Neural progenitor cell (in vitro differentiated cells): ENCODE results near the gene LHFPL5. TPM values are rescaled to one million over a fixed set of nuclear protein-coding genes. Genes with fewer than 3 reads are reported as not detected.
A peak's percentile ranks its signal among the peaks of the same experiment; 100 is the strongest.

Experiments
- DNase-seq: peaks from one replicate; pipeline ENCODE4 v3.0.0-alpha.2; 2016; ENCODE audit warnings: low spot score
- H2AFZ ChIP-seq: fragments of 200-600 bp; sonication (generic); replicated peaks from 2 replicates; pipeline ENCODE4 v1.6.1; 2016; ENCODE audit warnings: antibody characterized with exemption
- H3F3A ChIP-seq: fragments of 200-600 bp; sonication (generic); 2 replicates; pipeline ENCODE4 v1.6.1; 2016; ENCODE audit warnings: antibody characterized with exemption, low read depth
- H3K27ac ChIP-seq: fragments of 200-600 bp; sonication (generic); 2 replicates; pipeline ENCODE4 v1.5.1; 2016; ENCODE audit warnings: mild to moderate bottlenecking
- H3K27me3 ChIP-seq: fragments of 200-600 bp; sonication (generic); 2 replicates; pipeline ENCODE4 v1.6.1; 2016; ENCODE audit warnings: mild to moderate bottlenecking, moderate library complexity
- H3K36me3 ChIP-seq: fragments of 200-600 bp; sonication (generic); 2 replicates; pipeline ENCODE4 v1.5.1; 2016
- H3K4me1 ChIP-seq: fragments of 200-600 bp; sonication (generic); 2 replicates; pipeline ENCODE4 v1.6.1; 2016; ENCODE audit warnings: mixed run types
- H3K4me2 ChIP-seq: fragments of 200-600 bp; sonication (generic); 2 replicates; pipeline ENCODE4 v1.6.1; 2016
- H3K4me3 ChIP-seq: fragments of 200-600 bp; sonication (generic); 2 replicates; pipeline ENCODE4 v1.5.1; 2016
- H3K79me2 ChIP-seq: fragments of 200-600 bp; sonication (generic); 2 replicates; pipeline ENCODE4 v1.6.1; 2016; ENCODE audit warnings: low read depth
- H3K9ac ChIP-seq: fragments of 200-600 bp; sonication (generic); 2 replicates; pipeline ENCODE4 v1.6.1; 2016
- H3K9me3 ChIP-seq: fragments of 200-600 bp; sonication (generic); 2 replicates; pipeline ENCODE4 v1.5.1; 2016; ENCODE audit warnings: low read depth
- H4K20me1 ChIP-seq: fragments of 200-600 bp; sonication (generic); 2 replicates; pipeline ENCODE4 v1.6.1; 2016; ENCODE audit warnings: low read depth
- H3K27ac Mint-ChIP-seq: 3 replicates; pipeline ENCODE4 v1.8.0; 2021; ENCODE audit warnings: mixed read lengths
- H3K27me3 Mint-ChIP-seq: 2 replicates; pipeline ENCODE4 v1.8.0; 2022; ENCODE audit warnings: low read depth, mild to moderate bottlenecking, inconsistent platforms, moderate library complexity, mixed read lengths; ENCODE audit not compliant: insufficient read depth
- H3K36me3 Mint-ChIP-seq: 3 replicates; pipeline ENCODE4 v1.8.0; 2021; ENCODE audit warnings: mixed read lengths
- H3K4me1 Mint-ChIP-seq: 3 replicates; pipeline ENCODE4 v1.8.0; 2021; ENCODE audit warnings: mixed read lengths
- H3K4me3 Mint-ChIP-seq: 3 replicates; pipeline ENCODE4 v1.8.0; 2021; ENCODE audit warnings: mild to moderate bottlenecking, moderate library complexity, mixed read lengths
- H3K9me3 Mint-ChIP-seq: 3 replicates; pipeline ENCODE4 v1.8.0; 2020; ENCODE audit warnings: mixed read lengths
- CTCF ChIP-seq: fragments of 200-600 bp; sonication (generic); IDR thresholded peaks from 2 replicates; pipeline ENCODE4 v1.5.1; 2017; ENCODE audit warnings: antibody characterized with exemption, mild to moderate bottlenecking
- EZH2 ChIP-seq: fragments of 200-600 bp; sonication (generic); IDR thresholded peaks from 2 replicates; pipeline ENCODE4 v1.6.1; 2017; ENCODE audit warnings: antibody characterized with exemption, mild to moderate bottlenecking, moderate library complexity
- EZH2phosphoT487 ChIP-seq: fragments of 200-600 bp; sonication (generic); IDR thresholded peaks from 2 replicates; pipeline ENCODE4 v1.6.1; 2017; ENCODE audit warnings: antibody characterized with exemption
- total RNA-seq: library from RNA; depleted of rRNA; stranded (reverse); fragments of >200 nt; gene quantifications from 2 replicates; pipeline ENCODE4 v1.2.3, GENCODE V29; 2015; ENCODE audit warnings: low replicate concordance

LHFPL5 gene
- total RNA-seq, 1 donor from 2014 or later = not detected

GRCh38 chr6:35774116-35774794 is 30.9 kb upstream of the LHFPL5 start:
- H3K27ac ChIP-seq = no peak overlapping the region
- Mint-ChIP-seq H3K4me1 (peaks cover 7% of the 10 kb centered on the region), H3K27me3 (peaks cover 17% of the 10 kb centered on the region), H3K9me3 (no peaks in the 10 kb centered on the region), H3K27ac (no peak overlapping the region), H3K4me3 (no peak overlapping the region), H3K36me3 (no peaks in the 10 kb centered on the region)
- H4K20me1 ChIP-seq = no peaks in the 10 kb centered on the region
- H3K79me2 ChIP-seq = no peaks in the 10 kb centered on the region
- H3K36me3 ChIP-seq = no peaks in the 10 kb centered on the region
- H3K9me3 ChIP-seq = no peaks in the 10 kb centered on the region
- DNase-seq = no peak
- H3K4me3 ChIP-seq = no peak overlapping the region
- TF ChIP-seq CTCF (no peak), EZH2 (no peak), EZH2phosphoT487 (no peak)
- H3F3A ChIP-seq = peaks cover 12% of the 10 kb centered on the region
- no peak overlapping the region for H3K9ac ChIP-seq
- no peak overlapping the region for H2AFZ ChIP-seq
- no peak overlapping the region for H3K4me2 ChIP-seq
- peaks cover 18% of the 10 kb centered on the region for H3K27me3 ChIP-seq
- no peaks in the 10 kb centered on the region for H3K4me1 ChIP-seq

- H3K79me2 ChIP-seq = no peaks in the 10 kb centered on the region
- no peak overlapping the region for H3K27ac ChIP-seq
- Mint-ChIP-seq H3K36me3 (no peaks in the 10 kb centered on the region), H3K4me1 (peaks cover 7% of the 10 kb centered on the region), H3K27ac (no peak overlapping the region), H3K9me3 (no peaks in the 10 kb centered on the region), H3K4me3 (no peak overlapping the region), H3K27me3 (peaks cover 18% of the 10 kb centered on the region)
- no peaks in the 10 kb centered on the region for H3K9me3 ChIP-seq
- H3K9ac ChIP-seq = no peak overlapping the region
- DNase-seq = no peak
- no peak overlapping the region for H2AFZ ChIP-seq
- TF ChIP-seq CTCF (no peak), EZH2phosphoT487 (no peak), EZH2 (no peak)
- H3F3A ChIP-seq = peaks cover 12% of the 10 kb centered on the region
- H3K4me1 ChIP-seq = no peaks in the 10 kb centered on the region
- peaks cover 18% of the 10 kb centered on the region for H3K27me3 ChIP-seq
- no peaks in the 10 kb centered on the region for H3K36me3 ChIP-seq
- no peak overlapping the region for H3K4me2 ChIP-seq
- no peaks in the 10 kb centered on the region for H4K20me1 ChIP-seq
- no peak overlapping the region for H3K4me3 ChIP-seq
Observed at GRCh38 chr6:35775031-35775430, 30.1 kb upstream of the LHFPL5 start.

GRCh38 chr6:35776364-35777215 is 28.6 kb upstream of the LHFPL5 start, which contains the start of gene CLPSL2:
TSS of gene CLPSL2 (plus strand) at chr6:35776598. CDS start at chr6:35776619, 21 bp downstream.
- no peaks in the 10 kb centered on the region for H3K36me3 Mint-ChIP-seq
- H3K27ac Mint-ChIP-seq = no peak within 1 kb of the TSS
- Histone ChIP-seq H3K9ac (no peak within 1 kb of the TSS), H3F3A (peaks cover 12% of the 10 kb centered on the region), H3K4me1 (no peaks in the 10 kb centered on the region), H3K27ac (no peak within 1 kb of the TSS), H3K27me3 (peaks cover 18% of the 10 kb centered on the region), H3K4me2 (peak within 1 kb of the TSS; percentile 88), H2AFZ (peak within 1 kb of the TSS; percentile 96), H3K9me3 (no peaks in the 10 kb centered on the region), H4K20me1 (no peaks in the 10 kb centered on the region), H3K36me3 (no peaks in the 10 kb centered on the region), H3K4me3 (peak within 1 kb of the TSS; percentile 65), H3K79me2 (no peaks in the 10 kb centered on the region)
- H3K9me3 Mint-ChIP-seq = no peaks in the 10 kb centered on the region
- peak within 1 kb of the TSS; percentile 81 for H3K4me3 Mint-ChIP-seq
- peak; percentile 24 for TF ChIP-seq CTCF
- TF ChIP-seq EZH2 = no peak
- DNase-seq = peak; percentile 71
- peaks cover 18% of the 10 kb centered on the region for H3K27me3 Mint-ChIP-seq
- H3K4me1 Mint-ChIP-seq = peaks cover 7% of the 10 kb centered on the region
